AG08395 (cell line): ENCODE data around the gene BNIP2.
"Not testable (repeated sequence)": the region's sequence is repeated elsewhere in the genome, so short reads cannot be mapped to it uniquely, and the experiment has no call there.

ENCODE experiments used
- DNase-seq: peaks from one replicate; pipeline ENCODE4 v3.0.0; 2012; ENCODE audit warnings: mixed read lengths, low spot score

The BNIP2 gene

DNA sequence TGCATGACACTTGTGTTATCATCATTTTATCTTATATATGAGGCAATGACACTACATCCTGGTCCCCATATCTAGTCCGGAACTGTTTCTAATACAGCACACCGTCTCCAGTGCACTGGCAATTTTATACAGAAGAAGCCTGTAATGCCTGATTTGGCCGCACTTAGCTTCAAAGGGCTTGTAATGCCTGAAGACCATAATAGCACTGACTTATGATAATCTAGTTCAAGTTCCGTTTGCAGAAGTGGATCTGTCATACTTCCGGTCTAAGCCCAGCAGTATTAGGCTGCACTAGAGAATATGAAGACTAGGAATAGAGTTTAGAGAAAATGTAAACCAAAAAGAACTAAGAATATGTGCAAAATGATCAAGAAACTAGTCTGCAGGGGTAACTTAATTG, 1.3 kb downstream of the BNIP2 start:
- DNase-seq, result peak; percentile 21

GRCh38 chr15:59686389-59686788, 2.7 kb downstream of the BNIP2 start:
- DNase-seq, result no peak

GRCh38 chr15:59685737-59686297, 3.3 kb downstream of the BNIP2 start:
- DNase-seq, result peak; percentile 25

- no peak for DNase-seq
These were observed 8.2 kb downstream of the BNIP2 start for GRCh38 chr15:59680870-59681269.

GRCh38 chr15:59680346-59680745, 8.8 kb downstream of the BNIP2 start:
- DNase-seq, result no peak

DNA sequence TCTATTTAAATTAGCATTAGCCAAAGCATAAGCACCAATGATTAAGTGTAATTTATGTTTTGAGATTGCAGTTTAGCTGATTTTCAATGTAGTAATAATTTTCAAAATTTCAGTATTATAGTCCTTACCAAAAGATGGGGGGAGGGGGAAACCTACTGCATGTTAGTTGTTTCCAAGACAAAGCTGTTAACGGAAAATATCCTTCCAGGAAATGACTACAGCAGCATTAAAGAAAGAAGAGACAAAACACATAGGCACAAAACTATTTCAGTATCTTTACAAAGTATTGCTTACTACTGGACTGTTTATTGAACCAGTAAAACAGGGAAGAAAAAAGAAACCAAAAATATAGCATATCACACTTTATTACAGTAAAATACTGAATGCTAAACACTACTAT, 10.5 kb downstream of the BNIP2 start:
- DNase-seq, result no peak

- DNase-seq, result no peak
These were observed 10.9 kb downstream of the BNIP2 start for GRCh38 chr15:59678172-59678571.

DNA sequence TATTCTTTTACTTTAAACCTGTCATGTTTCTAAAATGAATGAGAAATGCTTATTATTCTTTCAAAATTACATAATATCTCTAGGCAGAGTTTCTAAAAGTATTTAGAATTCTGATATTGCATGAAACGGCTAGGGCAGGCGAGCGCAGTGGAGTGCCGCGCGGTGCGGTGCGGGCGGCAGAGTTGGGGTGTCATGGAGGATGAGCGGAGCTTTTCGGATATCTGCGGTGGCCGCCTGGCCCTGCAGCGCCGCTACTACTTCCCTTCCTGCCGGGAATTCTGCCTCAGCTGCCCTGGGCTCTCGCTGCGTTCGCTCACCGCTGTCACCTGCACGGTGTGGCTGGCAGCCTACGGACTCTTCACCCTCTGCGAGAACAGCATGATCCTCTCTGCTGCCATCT, 12.6 kb downstream of the BNIP2 start:
- no peak for DNase-seq

GRCh38 chr15:59674361-59674877, 14.7 kb downstream of the BNIP2 start:
- no peak for DNase-seq

GRCh38 chr15:59668556-59668955, 20.6 kb downstream of the BNIP2 start:
- DNase-seq, result no peak

- peak; percentile 35 for DNase-seq
These were observed 26.9 kb downstream of the BNIP2 start for GRCh38 chr15:59662260-59662659.

DNA sequence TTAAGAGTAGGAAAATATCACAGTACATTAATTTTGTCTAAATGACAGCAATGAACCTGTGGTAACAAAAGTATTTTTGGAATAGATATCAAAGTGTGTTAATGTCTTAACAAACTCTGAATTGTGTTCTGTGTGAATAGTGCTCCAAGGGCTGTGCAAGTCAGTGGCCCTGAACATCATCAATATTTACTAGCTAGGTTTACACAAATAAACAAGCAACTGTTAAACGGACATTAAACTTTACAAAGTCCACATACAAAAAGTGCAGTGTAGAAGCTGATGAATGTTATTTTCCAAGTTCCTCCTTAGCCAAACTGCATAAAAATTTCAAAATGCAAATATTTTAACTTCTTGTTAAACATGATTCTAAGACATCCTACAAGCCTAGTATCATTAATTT, 29.8 kb downstream of the BNIP2 start:
- DNase-seq, result no peak

- no peak for DNase-seq
These were observed 31.4 kb downstream of the BNIP2 start for GRCh38 chr15:59657635-59658125.

DNA sequence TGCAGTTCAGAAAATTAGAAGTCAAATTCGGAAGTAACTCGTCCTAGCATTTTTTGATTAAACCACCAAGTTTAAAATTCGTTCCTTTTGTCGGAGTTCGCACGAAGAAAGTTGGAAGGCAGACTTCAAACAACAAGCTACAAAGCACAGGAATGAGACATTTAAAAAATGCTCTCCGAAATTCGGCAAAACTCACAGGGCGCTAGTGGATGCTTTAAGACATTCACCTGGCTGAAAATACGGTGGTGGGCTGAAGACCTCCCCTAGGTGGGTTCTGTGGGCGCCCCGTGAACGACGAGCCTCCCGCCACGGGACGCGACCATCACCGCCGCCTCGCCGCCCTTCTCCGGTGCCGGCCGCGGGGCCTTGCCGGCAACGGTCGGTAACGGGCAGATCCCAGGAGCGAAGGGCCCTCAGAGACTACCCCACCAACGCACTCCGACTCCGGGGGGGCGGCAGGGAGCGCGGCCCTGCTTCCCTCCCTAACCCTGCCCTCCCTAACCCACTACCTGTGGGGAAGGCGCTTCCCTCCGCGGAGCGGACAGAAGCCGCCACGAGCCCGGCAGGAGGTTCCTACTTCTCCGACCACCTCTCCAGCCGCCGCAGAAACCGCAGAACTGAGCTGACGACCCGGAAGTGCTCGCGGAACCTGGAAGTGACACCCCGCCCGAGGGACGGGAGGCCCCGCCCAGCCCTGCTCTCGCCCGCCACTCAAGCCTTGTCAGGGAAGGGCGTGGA, 32.1 kb downstream of the BNIP2 start, which contains the start of gene GTF2A2:
TSS of gene GTF2A2 (minus strand) at position 619 of the 738 bp plus-strand sequence. CDS start 5,238 bp downstream, outside the sequence.
- DNase-seq, result peak; percentile 96

DNA sequence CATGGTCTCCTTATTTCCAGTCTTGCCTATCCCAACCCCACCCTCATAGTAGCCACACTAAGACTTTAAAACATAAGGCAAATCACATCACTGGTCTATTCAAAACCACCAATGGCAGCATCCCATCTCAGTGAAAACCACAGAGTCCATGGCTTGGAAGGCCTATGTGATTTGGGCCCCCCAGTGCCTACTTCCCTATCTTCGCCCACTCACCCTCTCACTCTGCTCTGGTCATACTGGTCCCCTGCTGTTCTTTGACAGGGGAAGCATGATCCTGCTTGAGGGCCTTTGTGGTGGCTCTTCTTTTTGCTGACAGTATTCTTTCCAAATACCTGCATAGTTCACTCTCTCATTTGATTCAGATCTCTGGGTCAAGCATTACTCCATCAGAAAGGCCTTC, 35.1 kb downstream of the BNIP2 start:
- DNase-seq, result no peak

DNA sequence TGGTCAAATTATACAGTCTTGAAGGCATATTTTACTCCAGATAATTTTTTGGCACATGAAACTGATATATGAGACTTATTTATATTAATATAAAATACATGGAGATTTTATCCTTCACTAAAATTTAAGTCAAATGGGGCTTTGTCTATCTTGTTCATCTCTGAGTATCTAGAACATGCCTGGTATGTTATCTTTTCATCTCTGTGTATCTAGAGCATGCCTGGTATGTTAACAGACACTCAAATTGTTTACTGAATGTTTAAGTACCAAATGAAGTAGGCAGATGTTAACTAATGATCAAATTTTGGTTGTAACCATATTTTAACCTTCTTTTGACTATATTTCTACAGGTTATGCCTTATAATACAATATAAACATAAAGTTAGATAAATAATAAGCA, 39.5 kb downstream of the BNIP2 start:
- DNase-seq, result no peak

GRCh38 chr15:59647085-59647484, 42.0 kb downstream of the BNIP2 start:
- no peak for DNase-seq

- DNase-seq, result no peak
These were observed 42.8 kb downstream of the BNIP2 start for GRCh38 chr15:59646277-59646676.

- not testable (repeated sequence) for DNase-seq
These were observed 43.3 kb downstream of the BNIP2 start for GRCh38 chr15:59645812-59646211.

DNA sequence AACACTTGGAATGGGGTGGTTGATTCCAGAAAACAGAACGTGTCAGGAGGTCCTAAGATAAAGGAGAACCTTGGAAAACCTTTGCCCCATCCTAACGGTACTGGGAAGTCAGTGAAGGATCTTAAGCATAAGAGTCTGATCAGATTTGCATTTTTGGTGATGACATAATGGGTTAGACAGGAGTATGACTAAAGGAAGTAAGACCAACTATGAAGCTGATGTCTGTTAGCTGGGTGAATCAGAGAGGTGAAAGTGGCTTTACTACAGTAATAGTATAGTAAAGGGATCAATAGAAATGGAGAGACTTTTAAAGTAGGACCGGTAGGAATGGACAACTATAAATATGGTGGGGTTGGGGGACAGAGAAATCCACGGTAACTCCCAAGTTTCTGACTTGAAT, 44.4 kb downstream of the BNIP2 start:
- no peak for DNase-seq

- DNase-seq, result no peak
These were observed 46.8 kb downstream of the BNIP2 start for GRCh38 chr15:59642351-59642750.

GRCh38 chr15:59637507-59637906, 51.6 kb downstream of the BNIP2 start:
- not testable (repeated sequence) for DNase-seq

- DNase-seq, result no peak
These were observed 52.9 kb downstream of the BNIP2 start for GRCh38 chr15:59636184-59636583.
